Anterior cingulate cortex (tissue), 58 donors: Measurements from ENCODE around the gene SLC26A11.
"Not testable (repeated sequence)": the region's sequence is repeated elsewhere in the genome, so short reads cannot be mapped to it uniquely, and the experiment has no call there.

Experiments used
- DNase-seq, 58 donors: peaks; one replicate each; lab custom pipeline; 2025; lab: John Stamatoyannopoulos, UW

SLC26A11 gene

DNA sequence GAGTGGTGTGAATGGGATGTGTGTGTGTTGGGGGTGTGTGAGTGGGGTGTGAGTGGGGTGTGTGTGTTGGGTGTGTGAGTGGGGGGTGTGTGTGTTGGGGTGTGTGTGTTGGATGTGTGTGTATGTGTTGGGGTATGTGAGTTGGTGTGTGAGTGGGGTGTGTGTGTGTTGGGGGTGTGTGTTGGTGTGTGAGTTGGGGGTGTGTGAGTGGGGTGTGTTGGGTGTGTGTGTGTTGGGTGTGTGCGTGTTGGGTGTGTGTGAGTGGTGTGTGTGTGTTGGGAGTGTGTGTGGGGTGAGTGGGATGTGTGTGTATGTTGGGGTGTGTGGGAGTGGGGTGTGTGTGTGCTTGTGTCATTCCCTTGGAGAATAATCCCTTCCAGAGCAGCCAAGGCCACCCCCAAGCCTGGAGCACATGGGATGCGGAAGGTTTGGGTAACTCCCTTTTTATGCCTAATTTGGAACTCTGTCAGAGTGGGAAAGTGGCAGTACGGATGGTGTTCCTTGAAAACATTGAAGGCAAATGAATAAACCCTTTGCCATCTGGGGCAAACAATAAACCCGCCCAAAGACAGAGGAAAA lies 54.7 kb downstream of the SLC26A11 start:
- no peak for DNase-seq

DNA sequence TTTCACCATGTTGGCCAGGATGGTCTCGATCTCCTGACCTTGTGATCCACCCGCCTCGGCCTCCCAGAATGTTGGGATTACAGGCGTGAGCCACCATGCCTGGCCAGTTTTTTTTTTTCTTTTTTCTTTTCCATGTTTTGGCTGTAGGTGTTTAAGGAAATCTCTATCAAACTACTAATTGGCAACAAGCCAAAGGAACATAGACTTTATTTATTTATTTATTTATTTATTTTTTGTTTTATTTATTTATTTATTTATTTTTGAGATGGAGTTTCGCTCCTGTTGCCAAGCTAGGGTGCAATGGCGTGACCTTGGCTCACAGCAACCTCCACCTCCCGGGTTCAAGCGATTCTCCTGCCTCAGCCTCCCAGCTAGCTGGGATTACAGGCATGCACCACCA lies 55.6 kb downstream of the SLC26A11 start:
- DNase-seq = not testable (repeated sequence)

DNA sequence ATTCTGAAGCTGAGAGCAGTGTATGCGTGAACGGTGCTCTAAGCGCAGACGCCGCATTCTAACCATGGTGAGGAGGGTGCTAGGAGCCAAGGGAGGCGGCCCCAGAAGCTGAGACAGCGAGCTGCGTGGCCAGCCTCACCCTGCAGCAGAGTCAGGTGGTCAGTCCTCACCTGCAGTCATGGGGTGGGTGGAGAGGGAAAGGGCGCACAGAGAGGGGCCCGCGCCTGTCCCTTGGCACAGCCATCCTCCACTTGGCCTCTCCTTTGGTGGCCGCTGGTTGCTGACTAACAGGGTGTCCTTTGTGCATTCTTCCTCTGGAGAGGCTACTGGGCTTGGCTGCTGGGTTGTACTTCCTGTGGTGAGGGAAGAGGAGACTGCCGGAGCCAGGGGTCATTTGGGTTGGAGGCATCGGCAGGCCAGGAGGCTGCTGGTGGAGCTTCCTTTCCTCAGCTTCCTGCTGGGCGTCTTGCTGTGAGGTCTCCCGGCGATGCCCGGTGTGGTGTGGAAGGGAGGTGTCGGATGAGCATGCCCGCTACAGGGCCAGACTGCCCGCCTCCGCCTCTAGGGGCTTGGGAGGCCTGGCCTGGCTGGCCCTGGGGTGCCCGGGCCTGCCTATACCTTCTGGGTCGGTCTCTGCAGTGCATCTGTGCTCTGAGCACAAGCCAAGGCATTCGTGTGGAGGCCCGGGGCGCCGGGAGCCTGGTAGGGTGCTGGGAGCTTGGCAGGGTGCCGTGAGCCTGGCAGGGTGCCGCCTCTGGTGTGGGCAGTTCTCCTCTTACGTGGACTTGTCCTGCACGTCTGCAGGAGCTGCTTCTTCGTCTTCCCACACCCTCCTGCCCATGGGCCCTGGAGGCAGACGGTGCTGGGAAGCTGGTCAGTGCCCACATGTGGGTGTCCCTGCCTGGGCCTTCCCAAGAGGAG lies 57.8 kb downstream of the SLC26A11 start:
- peak in 20 of 58 donors; percentile 19 to 77 (median 36) for DNase-seq

DNA sequence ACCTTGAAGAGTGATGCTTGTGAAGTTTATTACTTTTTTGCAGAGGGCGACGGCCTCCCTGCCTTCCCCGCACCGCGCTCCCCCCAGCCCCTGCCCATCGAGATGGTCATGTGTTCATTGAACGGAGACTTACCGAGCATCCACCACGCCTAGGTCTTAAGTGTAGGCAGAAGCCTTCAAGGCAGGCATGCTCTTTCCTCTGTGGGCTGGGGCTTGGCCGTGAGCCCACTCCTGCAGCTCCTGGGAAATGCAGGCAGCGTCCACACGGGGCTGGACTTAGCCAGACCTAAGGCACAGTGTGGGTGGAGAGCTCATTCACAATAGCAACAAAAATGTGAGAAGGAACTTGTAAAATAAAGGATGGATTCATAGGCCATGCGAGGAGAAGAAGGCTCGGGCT lies 59.7 kb downstream of the SLC26A11 start:
- DNase-seq = peak in 2 of 58 donors; percentile 21 to 53

DNA sequence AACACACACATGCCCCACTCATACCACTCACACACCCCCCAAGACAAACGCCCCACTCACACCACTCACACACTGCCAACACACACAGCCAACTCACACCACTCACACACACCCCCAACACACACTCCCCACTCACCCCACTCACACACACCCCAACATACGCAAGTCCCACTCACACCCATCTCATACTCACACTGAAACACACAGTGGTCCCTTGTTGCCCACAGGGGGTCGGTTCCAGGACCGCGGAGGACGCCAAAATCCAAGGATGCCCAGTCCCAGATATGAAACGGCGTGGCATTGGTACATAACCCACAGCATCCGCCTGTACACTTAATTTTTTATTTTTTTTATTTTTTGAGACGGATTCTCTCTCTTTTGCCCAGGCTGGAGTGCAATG lies 61.3 kb downstream of the SLC26A11 start:
- no peak for DNase-seq

DNA sequence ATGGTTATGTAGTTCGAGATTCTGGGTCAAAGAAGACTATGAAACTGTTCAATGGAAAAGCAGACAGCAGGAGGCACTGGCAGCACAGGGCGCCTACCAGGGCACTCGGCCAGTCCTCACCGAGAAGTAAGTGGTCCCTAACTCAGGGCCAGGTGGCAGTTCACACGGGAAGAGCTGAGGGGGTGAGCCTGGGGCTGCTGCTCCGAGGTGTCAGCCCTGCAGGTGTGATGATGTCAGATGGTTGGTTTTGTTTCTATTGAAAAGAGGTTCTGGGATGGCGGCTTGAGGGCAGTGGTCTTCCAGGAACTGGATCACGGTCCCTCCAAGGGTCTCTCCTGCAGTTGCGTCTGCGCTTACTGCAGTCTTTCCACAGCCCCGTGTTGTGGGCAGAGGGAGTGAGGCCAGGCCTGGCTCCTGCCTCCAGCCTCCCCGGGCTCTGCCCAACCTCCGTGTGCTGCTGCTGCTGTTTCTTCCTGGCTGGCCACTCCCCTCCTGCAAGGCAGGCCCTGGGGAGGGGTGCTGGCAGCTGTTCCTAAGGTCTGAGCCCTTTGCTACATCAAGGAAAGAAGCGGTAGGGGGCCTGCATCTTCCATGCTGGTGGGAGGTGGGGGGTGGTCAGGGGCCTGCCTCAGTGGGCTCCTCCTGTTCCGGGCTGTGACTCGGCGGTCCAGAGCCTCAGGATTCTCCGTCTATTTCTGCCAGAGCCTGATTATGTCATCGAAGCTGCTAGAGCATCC lies 63.1 kb downstream of the SLC26A11 start:
- no peak for DNase-seq

DNA sequence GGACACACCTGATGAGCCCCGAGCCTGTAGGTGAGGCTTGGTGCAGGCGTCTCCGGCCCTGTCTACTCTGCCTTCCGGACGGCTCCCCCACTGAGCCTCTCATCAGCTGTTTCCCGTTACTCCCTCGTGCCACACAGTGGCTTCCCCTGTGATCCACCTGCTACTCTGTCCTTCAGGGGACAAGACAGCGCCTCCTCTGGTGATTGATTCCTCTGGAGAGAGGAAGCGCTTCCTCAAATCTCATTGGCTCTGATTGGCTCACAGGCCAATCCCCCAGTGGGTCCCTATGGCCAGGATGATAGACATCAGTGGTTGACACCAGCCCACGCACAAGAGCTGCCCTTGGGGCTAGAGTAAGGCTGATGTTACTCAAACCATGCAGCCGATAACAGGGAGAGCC lies 64.4 kb downstream of the SLC26A11 start:
- no peak for DNase-seq

DNA sequence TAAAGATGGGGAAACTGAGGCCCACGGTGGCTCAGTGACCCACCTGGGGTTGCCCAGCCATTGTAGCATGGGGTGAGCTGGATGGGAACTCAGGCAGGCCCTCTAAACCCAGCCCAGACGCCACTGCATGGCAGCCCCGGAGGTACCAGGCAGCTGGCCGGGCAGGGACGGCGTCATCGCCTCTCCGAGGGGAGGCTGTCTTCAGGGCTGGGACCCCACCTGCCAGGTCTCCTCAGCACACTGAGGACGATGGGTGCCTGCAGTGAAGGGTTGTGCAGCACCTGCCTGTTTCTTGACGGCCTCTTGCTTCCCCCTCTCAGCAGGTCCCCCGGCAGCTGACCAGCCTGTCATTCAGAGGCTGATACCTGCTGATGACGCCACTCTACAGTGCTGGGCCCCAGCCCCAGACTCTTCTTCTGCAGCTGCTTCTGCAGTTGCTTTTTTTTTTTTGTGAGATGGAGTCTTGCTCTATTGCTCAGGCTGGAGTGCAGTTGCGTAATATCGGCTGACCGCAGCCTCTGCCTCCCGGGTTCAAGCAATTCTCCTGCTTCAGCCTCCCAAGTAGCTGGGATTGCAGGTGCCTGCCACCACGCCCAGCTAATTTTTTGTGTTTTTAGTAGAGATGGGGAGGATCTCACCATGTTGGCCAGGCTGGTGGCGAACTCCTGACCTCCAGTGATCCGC lies 65.2 kb downstream of the SLC26A11 start:
- DNase-seq = no peak

DNA sequence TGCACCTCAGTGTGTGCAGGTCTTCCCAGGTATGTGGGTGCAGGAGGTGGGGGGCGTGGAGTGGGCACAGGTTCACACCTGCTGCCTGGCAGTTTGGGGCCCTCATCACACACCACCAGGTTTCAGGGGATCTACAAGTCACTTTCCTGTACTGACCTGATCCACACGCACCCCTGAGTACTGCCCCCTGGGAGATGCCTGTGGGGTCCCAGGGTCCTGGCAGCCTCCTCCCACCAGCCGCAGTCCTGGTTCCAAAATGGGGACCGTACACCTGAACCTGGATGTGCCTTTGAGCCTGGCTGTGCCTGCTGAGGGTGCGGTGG lies 66.4 kb downstream of the SLC26A11 start:
- DNase-seq = no peak

DNA sequence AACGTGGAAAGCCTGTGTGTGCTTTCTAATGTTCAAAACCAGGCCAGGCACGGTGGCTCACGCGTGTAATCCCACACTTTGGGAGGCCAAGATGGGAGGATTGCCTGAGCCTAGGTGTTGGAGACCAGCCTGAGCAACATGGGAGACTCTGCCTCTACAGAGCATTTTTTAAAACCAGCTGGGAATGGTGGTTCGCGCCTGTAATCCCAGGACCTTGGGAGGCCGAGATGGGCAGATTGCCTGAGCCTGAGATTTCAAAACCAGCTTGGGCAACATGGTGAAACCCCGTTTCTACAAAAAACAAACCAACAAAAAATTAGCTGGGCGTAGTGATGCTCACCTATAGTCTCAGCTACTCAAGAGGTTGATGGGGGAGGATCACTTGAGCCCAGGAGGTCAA lies 66.8 kb downstream of the SLC26A11 start:
- DNase-seq = no peak

DNA sequence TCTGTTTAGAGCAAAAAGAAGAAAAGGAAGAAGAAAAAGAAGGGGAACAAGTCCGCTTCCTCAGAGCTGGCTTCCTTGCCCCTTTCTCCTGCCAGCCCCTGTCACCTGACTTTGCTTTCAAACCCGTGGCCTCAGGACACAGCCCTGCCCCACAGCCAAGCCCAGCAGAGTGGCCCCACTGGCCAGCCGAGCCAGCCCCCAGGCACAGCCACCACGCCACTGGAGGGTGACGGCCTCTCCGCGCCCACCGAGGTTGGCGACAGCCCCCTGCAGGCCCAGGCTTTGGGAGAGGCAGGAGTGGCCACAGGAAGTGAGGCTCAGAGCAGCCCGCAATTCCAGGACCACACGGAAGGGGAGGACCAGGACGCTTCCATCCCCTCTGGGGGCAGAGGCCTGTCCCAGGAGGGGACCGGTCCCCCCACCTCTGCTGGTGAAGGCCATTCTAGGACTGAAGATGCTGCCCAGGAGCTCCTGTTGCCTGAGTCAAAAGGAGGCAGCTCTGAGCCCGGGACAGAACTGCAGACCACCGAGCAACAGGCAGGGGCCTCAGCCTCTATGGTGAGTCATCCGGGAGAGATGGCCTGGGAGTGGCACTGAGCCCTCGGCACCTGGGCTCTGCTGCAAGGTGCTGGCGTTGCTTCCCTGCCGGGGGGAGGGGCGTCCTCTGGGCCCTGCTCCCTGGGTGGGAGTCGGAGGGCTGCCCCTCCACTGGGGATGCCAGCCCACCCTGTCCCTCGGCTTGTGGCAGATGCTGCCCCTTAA lies 67.8 kb downstream of the SLC26A11 start:
- peak in 26 of 58 donors; percentile 9 to 53 (median 25) for DNase-seq

DNA sequence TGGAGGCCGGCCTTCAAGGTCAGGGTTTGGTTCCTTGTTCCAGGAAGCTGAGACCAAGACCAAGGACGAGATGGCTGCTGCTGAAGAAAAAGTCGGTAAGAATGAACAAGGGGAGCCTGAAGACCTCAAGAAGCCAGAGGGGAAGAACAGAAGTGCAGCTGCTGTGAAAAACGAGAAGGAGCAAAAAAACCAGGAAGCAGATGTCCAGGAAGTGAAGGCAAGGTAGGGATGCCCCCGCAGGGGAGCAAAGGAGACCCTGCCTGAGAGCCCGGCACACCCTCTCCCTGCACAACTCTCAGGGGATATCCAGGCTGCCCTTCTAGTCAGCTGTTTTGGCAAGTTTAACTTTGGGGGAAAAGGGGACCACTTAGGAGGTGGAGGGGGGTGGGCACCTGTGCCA lies 69.4 kb downstream of the SLC26A11 start:
- no peak for DNase-seq

DNA sequence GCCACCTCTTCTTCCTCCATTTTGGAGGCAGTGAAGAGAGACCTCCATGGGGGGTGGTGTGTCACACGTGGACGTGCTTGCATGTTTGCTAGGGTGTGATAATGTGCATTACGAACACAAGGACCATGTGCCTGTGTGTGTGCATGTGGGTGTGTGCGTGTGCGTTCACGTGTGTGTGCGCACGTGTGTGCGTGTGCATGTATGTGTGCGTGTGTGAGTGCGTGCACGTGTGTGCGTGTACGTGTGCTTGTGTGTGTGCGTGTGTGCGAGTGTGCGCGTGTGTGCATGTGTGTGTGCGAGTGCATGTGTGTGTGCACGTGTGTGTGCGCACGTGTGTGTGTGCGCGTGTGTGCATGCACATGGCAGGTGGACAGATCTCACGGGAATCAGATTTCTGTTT lies 69.9 kb downstream of the SLC26A11 start:
- DNase-seq = no peak

DNA sequence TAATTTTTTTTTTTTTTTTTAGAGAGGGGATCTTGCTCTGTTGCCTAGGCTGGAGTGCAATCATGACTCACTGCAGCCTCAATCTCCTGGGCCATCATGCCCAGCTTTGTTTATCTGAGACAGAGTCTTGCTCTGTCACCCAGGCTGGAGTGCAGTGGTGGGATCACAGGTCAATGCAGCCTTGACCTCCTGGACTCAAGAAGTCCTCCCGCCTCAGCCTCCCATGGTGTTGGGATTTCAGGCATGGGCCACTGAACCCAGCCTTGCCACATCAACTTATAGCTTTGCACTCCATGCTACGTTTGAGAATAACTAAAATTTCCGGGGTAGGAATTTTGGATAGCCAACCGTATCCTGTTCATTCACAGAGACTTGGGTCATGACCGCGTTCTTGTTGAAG lies 71.0 kb downstream of the SLC26A11 start:
- no peak for DNase-seq

DNA sequence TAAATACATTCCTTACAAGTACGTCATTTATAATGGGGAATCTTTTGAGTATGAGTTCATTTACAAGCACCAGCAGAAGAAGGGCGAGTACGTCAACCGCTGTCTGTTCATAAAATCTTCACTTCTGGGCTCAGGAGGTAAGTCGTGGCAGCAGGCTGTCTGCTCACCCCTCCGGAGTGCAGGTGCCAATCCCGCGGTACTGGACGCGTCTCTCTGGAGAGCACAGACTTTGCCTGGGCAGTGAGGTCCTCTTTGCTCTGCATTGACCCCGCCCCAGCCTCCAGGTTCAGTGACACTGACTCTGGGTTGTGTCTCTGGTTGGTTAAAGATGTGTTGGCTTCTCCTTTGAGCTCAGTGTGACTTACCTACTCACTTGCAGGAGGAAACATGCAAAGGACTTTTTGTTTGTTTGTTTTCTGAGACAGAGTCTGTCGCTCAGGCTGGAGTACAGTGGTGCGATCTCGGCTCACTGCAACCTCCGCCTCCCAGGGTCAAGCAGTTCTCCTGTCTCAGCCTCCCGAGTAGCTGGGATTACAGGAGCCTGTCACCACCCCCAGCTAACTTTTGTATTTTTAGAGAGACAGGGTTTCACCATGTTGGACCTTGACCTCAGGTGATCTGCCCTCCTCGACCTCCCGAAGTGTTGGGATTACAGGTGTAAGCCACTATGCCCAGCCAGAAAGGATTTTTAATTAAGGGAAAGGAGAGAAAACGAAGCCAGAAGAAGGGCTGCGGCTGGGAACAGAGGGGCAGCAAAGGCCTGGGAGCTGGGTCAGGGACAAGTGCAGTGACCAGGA lies 71.7 kb downstream of the SLC26A11 start:
- DNase-seq = no peak

DNA sequence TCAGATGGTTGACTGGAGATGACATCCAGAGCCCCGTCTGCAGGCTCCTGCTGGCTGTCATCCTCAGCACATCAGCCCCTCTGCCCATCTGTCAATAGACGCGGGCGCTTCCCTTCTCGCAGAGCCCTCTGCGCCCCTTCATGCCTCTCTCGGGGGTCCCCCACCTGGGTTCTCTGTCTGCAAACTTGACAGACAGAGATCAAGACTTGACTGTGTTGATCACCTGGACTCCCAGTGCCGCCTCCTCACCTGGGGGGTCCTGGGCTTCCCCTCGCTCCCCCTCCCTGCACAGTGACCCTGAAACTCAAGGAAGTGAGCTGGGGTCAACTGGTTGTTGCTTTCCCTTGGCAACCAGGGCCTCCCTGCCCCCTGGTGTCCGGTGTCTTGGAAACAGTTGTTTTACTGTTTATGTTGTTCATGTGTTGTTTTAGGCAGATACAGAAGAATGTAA lies 72.3 kb downstream of the SLC26A11 start:
- DNase-seq = no peak

DNA sequence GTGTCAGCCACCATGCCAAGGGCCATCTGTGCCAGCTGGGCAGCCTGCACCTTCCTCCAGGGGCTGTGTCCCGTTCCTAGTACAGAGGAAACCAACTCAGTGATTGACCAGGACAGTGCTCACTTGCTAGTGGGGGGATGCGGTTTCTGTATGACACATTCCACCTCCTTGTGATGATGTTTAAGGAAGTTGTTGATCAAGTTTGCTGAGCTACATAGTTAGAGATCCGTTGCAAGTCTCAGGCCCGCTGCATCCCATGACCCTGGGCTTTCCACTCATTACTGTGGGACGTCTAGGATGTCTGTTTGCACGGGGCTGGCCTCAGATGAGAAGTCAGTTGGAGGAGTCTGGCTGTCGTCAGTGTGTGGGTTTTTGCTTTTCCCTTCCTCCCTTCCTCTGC lies 74.0 kb downstream of the SLC26A11 start:
- peak in 4 of 58 donors; percentile 7 to 24 (median 13) for DNase-seq

DNA sequence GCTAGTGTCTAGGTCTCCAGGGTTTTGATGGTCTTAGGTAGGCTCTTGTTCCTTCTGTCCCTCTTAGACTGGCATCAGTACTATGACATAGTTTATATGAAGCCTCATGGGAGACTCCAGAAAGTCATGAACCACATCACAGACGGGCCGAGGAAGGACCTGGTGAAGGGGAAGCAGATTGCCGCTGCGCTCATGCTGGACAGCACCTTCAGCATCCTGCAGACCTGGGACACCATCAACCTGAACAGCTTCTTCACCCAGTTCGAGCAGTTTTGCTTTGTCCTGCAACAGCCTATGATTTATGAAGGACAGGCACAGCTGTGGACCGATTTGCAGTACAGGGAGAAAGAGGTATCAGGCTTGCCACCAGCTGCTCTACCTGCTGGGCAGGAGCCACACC lies 74.4 kb downstream of the SLC26A11 start:
- no peak for DNase-seq

DNA sequence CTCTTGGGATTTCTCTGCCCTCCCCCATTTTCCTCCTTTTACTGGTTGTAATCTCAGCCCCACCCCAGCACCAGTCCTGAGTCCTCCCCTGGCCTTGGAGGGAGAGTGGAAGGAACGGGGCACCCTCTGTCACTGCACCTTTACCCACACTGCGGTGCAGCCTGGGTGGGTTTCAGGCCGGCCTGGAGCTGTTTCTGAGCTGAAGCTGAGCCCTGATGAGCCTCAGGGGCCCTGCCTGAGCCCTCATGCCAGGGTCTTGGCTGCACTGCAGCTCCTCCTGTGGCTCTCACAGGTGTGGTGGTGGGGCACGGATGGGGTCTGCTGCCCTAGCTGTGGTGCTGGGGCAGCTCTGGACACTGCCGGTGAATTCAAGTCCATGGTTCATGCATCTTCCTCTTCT lies 74.9 kb downstream of the SLC26A11 start:
- DNase-seq = no peak
